NCI-H1092 treated with DMSO at 0.1 percent for 48 hours (cell line): ENCODE data around the gene TPSAB1.
"Not testable (repeated sequence)": the region's sequence is repeated elsewhere in the genome, so short reads cannot be mapped to it uniquely, and the experiment has no call there.

ENCODE experiments used
- DNase-seq: peaks from one replicate; lab custom pipeline; 2025; lab: John Stamatoyannopoulos, UW

TPSAB1 gene

GRCh38 chr16:1249031-1249755 lies 8.7 kb downstream of the TPSAB1 start:
- not testable (repeated sequence) for DNase-seq

- DNase-seq: not testable (repeated sequence)
Observed at GRCh38 chr16:1253701-1254364, 13.3 kb downstream of the TPSAB1 start.

GRCh38 chr16:1254821-1255220 lies 14.3 kb downstream of the TPSAB1 start:
- not testable (repeated sequence) for DNase-seq

- DNase-seq: not testable (repeated sequence)
Observed at GRCh38 chr16:1255276-1256122, 15.0 kb downstream of the TPSAB1 start, which contains the start of gene TPSD1. Gene TPSD1, plus strand, starts transcription at chr16:1256069. Its CDS starts 212 bp downstream, at chr16:1256281.

- not testable (repeated sequence) for DNase-seq
Observed at GRCh38 chr16:1256296-1256873, 15.9 kb downstream of the TPSAB1 start.

GRCh38 chr16:1256874-1257322 lies 16.4 kb downstream of the TPSAB1 start:
- DNase-seq: no peak

- DNase-seq: no peak
Observed at GRCh38 chr16:1257561-1258224, 17.2 kb downstream of the TPSAB1 start.

GRCh38 chr16:1258225-1258600 lies 17.7 kb downstream of the TPSAB1 start:
- DNase-seq: no peak

GRCh38 chr16:1258906-1259759 lies 18.6 kb downstream of the TPSAB1 start:
- no peak for DNase-seq

- DNase-seq: no peak
Observed at GRCh38 chr16:1259760-1260068, 19.2 kb downstream of the TPSAB1 start.

GRCh38 chr16:1260101-1260680 lies 19.7 kb downstream of the TPSAB1 start:
- no peak for DNase-seq

GRCh38 chr16:1261131-1261892 lies 20.8 kb downstream of the TPSAB1 start:
- no peak for DNase-seq

GRCh38 chr16:1262210-1262845 lies 21.8 kb downstream of the TPSAB1 start:
- no peak for DNase-seq

- DNase-seq: no peak
Observed at GRCh38 chr16:1262846-1263221, 22.3 kb downstream of the TPSAB1 start.

GRCh38 chr16:1263591-1264344 lies 23.3 kb downstream of the TPSAB1 start:
- no peak for DNase-seq

- no peak for DNase-seq
Observed at GRCh38 chr16:1264345-1265089, 24.0 kb downstream of the TPSAB1 start.

GRCh38 chr16:1265090-1265630 lies 24.7 kb downstream of the TPSAB1 start:
- no peak for DNase-seq
